ENCODE data around the gene TOMM7.
"Not testable (repeated sequence)": the region's sequence is repeated elsewhere in the genome, so short reads cannot be mapped to it uniquely, and the experiment has no call there.

Gene TOMM7

GRCh38 chr7:22808140-22808539 lies 14.5 kb downstream of the TOMM7 start:
- Histone ChIP-seq H3K27me3 (replicated peaks) (no peaks in the 10 kb centered on the region), H3K27ac (no peak overlapping the region), H3K4me3 (ENCODE audit: low read depth, low read length) (no peak overlapping the region), H3K36me3 (replicated peaks) (peaks cover 13% of the 10 kb centered on the region)
- in situ Hi-C loops (cut with HindIII; ENCODE audit: low pct_ligation_motif_present, low sequenced_read_pairs) = no loop called here
- no peak for DNase-seq
- TF ChIP-seq, protein P1, sequence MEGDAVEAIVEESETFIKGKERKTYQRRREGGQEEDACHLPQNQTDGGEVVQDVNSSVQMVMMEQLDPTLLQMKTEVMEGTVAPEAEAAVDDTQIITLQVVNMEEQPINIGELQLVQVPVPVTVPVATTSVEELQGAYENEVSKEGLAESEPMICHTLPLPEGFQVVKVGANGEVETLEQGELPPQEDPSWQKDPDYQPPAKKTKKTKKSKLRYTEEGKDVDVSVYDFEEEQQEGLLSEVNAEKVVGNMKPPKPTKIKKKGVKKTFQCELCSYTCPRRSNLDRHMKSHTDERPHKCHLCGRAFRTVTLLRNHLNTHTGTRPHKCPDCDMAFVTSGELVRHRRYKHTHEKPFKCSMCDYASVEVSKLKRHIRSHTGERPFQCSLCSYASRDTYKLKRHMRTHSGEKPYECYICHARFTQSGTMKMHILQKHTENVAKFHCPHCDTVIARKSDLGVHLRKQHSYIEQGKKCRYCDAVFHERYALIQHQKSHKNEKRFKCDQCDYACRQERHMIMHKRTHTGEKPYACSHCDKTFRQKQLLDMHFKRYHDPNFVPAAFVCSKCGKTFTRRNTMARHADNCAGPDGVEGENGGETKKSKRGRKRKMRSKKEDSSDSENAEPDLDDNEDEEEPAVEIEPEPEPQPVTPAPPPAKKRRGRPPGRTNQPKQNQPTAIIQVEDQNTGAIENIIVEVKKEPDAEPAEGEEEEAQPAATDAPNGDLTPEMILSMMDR (IDR thresholded peaks at IDR 0.05; ENCODE audit: low read depth, low read length, missing control alignments) = no peak

GRCh38 chr7:22806752-22807151 lies 15.9 kb downstream of the TOMM7 start:
- Histone ChIP-seq H3K27me3 (replicated peaks) (no peaks in the 10 kb centered on the region), H3K4me3 (ENCODE audit: low read depth, low read length) (no peak overlapping the region), H3K36me3 (replicated peaks) (peaks cover under 1% of the 10 kb centered on the region), H3K27ac (no peak overlapping the region)
- TF ChIP-seq, protein P1 (IDR thresholded peaks at IDR 0.05; ENCODE audit: low read depth, low read length, missing control alignments) = no peak
- DNase-seq = no peak
- in situ Hi-C loops (cut with HindIII; ENCODE audit: low pct_ligation_motif_present, low sequenced_read_pairs) = no loop called here

DNA sequence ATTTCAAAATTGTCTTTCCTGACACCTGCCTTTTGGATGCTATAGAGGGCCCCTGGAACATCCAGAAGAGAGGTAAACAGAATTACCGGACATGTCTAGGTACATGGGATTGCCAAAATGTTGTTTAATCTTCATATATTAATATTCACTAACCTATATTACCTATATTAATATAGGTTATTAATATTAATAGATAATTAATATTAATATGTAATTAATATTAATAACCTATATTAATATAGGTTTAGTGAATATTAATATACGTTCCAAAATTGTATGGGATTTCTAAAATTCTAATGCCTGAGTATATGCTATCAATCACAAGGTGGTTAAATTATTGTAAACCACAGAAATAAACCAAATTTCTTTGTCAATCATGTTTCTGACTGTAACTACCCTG lies 17.4 kb downstream of the TOMM7 start:
- no peak overlapping the region for H3K27ac ChIP-seq
- H3K36me3 ChIP-seq (replicated peaks) = no peaks in the 10 kb centered on the region
- H3K27me3 ChIP-seq (replicated peaks) = no peaks in the 10 kb centered on the region
- H3K4me3 ChIP-seq (ENCODE audit: low read depth, low read length) = no peak overlapping the region
- DNase-seq = no peak
- in situ Hi-C loops (cut with HindIII; ENCODE audit: low pct_ligation_motif_present, low sequenced_read_pairs) = no loop called here
- TF ChIP-seq, protein P1 (IDR thresholded peaks at IDR 0.05; ENCODE audit: low read depth, low read length, missing control alignments) = no peak

- DNase-seq; H3K4me3 ChIP-seq (ENCODE audit: low read depth, low read length); H3K36me3 ChIP-seq (replicated peaks); in situ Hi-C loops (cut with HindIII; ENCODE audit: low pct_ligation_motif_present, low sequenced_read_pairs); H3K27me3 ChIP-seq (replicated peaks); H3K27ac ChIP-seq: not testable (repeated sequence)
These were observed 19.8 kb downstream of the TOMM7 start for GRCh38 chr7:22802831-22803230.

DNA sequence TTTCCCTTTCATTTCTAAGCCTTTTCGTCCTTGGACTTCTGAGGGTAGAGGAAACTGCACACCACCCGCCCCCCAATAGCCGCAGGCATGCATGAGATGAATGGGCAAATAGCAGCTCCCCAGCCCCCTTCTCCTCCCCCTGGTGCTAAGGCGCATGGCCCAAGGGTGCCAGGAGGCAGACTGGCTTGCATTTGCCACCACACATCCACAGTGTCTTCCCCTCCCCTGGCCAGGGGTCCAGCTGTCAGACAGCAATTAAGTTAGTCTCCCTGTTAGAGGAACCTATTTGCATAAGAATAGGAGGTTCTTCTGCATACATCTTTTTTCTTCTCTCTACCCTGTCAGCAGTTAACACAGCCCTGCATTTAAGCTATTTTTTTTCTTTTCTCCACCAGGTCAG lies 20.2 kb downstream of the TOMM7 start:
- no peak overlapping the region for H3K4me3 ChIP-seq (ENCODE audit: low read depth, low read length)
- no peaks in the 10 kb centered on the region for H3K27me3 ChIP-seq (replicated peaks)
- TF ChIP-seq, protein P1 (IDR thresholded peaks at IDR 0.05; ENCODE audit: low read depth, low read length, missing control alignments) = no peak
- H3K36me3 ChIP-seq (replicated peaks) = no peaks in the 10 kb centered on the region
- H3K27ac ChIP-seq = no peak overlapping the region
- DNase-seq = no peak
- in situ Hi-C loops (cut with HindIII; ENCODE audit: low pct_ligation_motif_present, low sequenced_read_pairs) = no loop called here

DNA sequence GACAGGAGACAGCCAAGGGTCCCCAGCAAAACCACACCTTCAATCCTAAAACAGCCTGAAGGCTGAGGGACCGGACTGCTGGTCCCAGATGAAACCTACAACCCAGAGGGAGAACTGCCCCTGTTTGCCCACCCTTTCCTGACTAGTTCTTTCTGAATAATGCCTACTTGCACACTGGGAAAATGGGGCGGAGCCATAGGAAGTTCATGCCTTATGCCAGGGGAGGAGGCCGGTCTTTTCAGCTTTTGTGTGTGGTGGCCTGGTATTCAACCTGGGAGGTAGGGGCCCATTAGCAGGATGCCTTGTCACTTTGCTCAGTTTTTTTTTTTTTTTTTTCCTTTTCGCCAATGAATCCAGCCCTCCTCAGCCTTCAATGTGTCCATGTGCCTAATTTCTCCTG lies 20.7 kb downstream of the TOMM7 start:
- DNase-seq = no peak
- Histone ChIP-seq H3K36me3 (replicated peaks) (no peaks in the 10 kb centered on the region), H3K4me3 (ENCODE audit: low read depth, low read length) (no peak overlapping the region), H3K27me3 (replicated peaks) (no peaks in the 10 kb centered on the region), H3K27ac (no peak overlapping the region)
- TF ChIP-seq, protein P1 (IDR thresholded peaks at IDR 0.05; ENCODE audit: low read depth, low read length, missing control alignments) = no peak
- in situ Hi-C loops (cut with HindIII; ENCODE audit: low pct_ligation_motif_present, low sequenced_read_pairs) = no loop called here
